GM19395 (cell line): ENCODE results near the gene PSG2.
"Not testable (repeated sequence)": the region's sequence is repeated elsewhere in the genome, so short reads cannot be mapped to it uniquely, and the experiment has no call there.

ENCODE experiments used
- ATAC-seq: cut with Tn5 transposase; IDR thresholded peaks from one replicate; pipeline ENCODE4 v1.9.1; 2021; ENCODE audit warnings: mild to moderate bottlenecking, moderate library complexity; ENCODE audit not compliant: unreplicated experiment

The PSG2 gene

DNA sequence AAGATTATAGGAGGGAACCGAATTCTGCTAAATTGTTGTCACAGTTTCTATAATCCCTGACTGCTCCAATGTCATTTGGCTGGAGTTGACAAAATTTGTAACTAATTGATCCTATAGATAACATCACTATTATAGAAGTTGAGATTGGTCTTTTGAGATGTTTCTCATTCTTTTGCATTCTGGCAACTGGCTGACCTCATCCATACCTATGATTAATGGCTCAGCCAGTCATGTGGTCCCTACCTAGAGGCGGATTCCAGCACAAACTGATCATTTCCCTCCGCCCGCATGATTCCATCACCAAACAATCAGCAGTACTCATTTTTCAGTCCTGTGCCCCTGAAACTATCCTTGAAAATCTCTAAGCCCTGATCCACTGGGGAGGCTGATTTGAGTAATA, 4.2 kb downstream of the PSG2 start:
- no peak for ATAC-seq

DNA sequence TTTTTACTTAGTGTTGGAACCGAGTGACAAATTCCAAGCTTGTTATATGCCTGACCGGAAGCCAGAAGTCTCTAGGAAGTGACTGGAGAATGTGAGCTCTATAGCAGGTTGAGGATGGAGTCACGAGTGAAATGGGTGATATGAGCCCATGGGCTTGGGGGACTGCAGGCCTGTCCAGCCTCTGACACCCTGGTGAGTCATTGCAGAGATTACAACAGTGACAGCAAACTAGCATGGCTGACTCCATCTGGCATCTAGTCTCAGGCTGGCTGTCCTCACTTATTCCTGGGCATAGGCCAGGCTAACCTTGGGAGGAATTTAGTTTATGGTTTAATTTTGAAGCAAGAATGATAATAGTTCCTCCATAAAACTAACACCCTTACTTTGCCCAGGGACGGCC, 4.6 kb downstream of the PSG2 start:
- not testable (repeated sequence) for ATAC-seq

DNA sequence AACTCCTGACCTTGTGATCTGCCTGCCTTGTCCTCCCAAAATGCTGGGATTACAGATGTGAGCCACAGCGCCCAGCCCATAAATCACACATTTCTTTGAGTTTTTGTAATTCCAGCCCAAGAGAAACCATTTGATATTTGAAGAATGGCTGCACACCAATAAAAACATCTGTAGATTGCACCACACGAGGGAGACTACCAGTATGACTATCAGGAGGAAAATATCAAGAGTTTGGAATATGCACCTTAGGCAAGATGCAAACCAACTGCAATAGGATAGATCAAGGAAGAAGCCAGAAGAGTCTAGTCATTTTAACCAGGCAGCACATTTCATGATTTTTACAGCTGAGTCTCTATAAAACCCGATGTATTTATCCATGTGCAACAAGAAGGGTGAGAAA, 20.1 kb downstream of the PSG2 start:
- not testable (repeated sequence) for ATAC-seq

DNA sequence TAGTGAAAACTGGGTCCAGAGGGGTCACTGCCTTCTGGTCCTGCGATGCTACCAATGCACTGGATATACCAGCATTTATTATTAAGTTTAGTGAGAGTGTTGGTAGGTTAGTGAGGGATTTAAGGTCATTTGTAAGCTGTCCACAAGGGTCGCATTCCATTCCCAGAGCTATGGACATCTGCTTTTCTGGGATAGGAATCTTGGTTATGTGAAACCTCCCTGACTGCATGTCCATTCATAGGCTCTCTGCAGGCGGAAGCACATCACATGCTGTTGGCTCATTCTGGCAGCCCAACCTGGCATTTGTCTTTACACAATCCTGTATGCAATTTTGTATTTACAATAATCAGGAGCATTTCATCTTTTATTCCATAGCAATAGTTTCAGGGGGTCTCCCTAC, 21.2 kb downstream of the PSG2 start:
- ATAC-seq = not testable (repeated sequence)

DNA sequence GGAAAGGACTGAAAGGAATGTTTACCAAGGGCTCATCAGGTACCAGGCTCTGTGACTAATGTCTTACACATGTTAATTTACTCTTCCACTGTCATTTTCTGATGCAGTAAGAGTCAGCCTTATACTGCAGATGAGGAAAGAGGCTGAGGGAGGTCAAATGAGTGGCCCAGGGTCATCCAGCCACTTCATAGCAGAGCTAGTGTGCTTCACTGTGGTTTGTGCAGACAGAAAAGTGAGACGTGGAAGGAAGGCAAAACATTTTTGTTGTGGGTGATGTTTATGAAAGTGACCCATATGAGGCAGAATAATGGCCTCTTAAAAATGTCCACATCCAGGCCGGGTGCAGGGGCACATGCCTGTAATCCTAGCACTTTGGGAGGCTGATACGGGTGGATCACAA, 22.2 kb downstream of the PSG2 start:
- ATAC-seq = not testable (repeated sequence)

DNA sequence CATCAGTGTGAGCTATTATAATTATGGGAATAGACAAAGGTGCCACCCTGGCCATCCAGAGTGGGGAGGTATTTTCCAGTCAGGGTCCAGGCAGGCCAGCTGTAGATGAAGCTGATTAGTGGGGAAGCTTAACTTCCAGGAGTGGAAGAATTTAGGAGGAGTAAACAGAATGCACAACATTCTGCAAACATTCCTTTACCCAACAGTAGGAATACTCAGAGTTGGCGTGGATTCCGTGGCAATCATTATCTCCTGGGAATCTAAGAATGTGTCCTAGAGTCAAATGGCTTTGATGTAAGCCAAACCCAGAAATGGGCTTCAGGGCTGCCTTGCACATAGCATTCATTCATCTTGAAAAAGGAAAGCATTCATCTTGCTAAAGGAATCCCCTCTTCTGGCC, 23.0 kb downstream of the PSG2 start:
- not testable (repeated sequence) for ATAC-seq

DNA sequence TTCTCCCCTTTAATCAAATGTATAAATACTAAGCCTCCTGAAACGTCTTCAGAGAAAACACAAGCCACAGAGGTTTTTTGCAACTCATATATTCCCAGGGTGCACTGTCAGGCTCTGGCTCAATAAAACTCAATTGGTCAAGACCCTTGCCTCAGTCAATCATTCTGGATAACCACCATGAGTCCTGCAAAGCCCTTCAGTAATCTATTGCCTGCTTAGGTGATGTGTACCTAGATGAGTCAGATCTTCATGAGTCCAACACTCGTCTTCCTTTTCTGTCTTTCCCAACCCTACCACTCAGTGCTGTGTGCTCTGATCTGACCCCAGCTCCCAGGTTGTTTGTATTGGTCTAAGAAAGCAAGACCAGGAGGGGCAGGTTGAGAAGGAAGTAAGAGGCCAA, 24.1 kb downstream of the PSG2 start:
- not testable (repeated sequence) for ATAC-seq

DNA sequence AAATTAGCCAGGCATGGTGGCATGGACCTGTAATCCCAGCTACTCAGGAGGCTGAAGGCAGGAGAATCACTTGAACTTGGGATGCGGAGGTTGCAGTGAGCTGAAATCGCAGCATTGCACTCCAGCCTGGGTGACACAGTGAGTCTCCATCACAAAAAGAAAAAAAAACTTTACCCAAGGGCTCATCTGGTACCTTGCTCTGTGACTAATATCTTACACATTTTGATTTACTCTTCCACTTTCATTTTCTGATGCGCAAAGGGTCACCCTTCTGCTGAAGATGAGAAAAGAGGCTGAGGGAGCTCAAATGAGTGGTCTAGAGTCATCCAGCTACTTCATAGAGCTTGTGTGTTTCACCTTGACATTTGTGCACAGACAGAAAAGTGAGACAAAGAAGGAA, 34.5 kb downstream of the PSG2 start:
- ATAC-seq = not testable (repeated sequence)

DNA sequence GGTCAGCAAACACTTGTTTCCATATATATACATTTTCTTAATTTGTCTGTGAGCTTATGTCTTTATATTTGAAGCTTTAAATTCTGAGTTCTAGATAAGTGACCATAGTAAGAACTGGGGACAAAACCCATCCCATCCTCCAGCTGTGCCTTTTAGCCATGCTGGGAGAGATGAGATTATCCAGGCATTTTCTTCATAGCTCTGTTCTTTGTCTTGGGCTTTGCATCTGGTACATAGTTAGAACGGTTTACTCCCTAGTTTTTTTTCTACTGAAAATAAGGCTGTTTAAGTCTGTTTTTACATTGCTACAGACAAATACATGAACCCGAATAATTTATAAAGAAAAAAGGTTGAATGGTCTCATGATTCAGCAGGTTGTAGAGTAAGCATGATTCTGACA, 35.9 kb downstream of the PSG2 start:
- ATAC-seq = not testable (repeated sequence)

DNA sequence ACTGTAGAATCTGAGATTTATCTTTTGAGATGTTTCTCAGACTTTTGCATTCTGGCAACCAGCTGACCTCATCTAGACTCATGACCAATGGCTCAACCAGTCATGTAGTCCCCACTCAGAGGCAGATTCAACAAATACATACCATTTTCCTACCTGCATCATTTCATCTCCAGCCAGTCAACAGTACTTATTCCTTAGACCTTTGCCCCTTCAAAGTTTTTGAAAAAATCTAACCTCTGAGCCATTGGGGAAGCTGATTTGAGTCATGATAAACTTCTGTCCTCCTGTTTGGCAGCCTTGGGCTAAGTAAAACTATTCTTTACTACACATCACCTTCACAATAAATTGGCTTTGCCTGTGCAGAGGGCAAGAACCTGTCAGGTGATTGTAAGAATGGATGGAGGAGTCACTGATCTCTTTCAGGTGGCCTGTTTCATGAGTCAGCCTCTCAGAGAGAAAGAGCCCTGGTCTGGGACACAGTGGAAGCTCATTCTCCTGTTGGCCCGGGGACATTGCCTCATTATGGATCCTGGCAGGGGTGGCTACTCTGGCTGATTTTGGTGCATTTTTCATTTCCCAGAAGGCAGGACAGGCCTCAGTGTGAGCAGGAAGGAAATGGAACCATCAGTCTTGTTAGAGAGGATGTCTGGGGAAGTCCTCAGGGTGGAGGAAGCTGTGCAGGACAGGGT, 38.9 kb downstream of the PSG2 start:
- not testable (repeated sequence) for ATAC-seq

DNA sequence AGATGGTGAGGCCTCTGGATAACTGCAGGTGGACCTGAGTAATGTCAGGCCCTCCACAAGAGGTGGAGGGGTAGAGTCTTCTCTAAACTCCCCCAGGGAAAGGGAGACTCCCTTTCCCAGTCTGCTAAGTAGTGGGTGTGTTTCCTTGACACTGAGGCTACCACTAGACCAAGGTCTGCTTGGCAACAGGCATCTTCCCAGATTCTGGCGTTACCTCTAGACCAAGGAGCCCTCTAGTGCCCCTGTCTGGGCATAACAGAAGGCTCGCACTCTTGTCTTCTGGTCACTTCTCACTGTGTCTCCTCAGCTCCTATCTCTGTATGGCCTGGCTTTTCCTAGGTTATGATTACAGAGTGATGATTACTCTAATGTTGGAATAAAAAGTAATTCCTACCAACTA, 50.9 kb downstream of the PSG2 start:
- not testable (repeated sequence) for ATAC-seq

DNA sequence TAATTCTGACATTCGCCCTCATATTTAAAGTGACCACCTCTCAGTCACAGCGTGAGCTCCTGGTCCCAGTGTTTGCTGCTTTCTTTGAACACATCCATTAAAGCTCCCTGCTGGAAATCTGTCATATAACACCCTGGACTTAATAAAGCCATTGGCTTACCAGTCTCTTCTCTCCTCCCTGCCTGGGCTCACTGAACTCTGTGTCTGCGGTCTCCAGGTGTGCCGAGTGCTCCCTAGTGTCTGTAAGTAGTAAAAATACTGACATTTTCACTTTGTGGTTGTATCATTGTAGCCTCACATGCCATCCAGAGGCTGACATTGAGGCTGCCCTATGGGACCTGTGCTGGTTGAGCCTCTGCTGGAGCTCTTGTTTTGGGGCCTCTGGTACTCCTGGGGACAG, 53.6 kb downstream of the PSG2 start:
- no peak for ATAC-seq

DNA sequence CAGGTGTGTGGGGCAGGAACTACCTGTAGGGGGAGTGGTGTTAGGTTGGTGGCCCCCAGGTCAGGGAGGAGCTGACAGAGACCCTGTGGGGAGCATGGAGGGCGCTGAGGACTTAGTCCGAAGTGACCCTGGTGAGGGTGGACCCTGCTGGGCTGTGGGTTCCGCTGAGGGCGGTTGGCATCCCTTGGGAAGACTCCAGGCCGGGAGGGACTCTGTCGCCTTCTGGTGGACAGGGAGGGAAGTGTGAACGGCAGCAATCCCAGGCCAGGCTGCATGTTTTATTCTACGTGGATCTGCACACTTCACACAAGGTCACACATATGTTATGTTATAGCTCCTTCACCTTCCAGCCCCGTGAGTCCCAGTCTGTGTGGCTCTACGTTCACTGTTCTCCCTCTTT, 54.5 kb downstream of the PSG2 start:
- ATAC-seq = not testable (repeated sequence)

DNA sequence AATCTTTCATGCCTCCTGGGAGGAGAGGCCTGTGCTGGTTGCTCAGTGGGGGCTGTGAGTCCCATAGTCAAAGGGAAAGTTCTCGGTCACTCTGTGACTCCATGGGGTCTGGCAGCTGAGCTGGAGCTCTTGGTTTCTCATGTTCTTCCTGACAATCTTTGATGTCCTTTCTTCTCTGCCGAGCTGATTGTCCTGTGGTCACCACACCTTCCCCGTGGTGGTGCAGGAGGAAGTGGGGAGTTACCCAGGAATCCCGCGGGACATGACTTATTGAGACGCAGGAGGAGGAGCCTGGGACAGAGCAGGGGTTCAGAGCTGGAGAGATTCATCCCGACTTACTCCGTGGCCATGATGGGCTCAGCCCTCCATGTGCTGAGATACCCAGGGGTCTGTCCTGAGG, 55.4 kb downstream of the PSG2 start:
- ATAC-seq = not testable (repeated sequence)

DNA sequence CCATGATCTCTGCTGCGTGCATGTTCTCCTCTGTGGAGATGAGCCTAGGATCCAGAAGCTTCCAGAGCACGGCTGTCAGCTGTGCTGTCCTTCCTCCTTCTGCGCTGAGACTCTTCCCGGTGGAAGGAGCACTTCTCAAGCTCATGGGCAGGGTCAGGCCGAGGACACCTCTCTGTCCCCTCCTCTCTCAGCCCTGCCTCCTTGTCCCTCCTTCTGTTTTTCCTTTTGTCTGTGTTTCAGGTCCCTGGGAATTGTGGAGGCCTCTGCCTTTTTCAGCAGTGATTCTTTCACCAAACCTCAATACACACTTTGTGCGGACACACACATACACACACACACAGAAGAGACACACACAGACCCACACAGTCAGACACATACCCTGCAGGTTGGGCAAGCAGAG, 56.1 kb downstream of the PSG2 start, which contains the start of gene PSG11:
Gene PSG11 (minus strand): TSS at position 101 of the 400 bp plus-strand sequence. CDS start 97 bp downstream, at position 4.
- not testable (repeated sequence) for ATAC-seq

DNA sequence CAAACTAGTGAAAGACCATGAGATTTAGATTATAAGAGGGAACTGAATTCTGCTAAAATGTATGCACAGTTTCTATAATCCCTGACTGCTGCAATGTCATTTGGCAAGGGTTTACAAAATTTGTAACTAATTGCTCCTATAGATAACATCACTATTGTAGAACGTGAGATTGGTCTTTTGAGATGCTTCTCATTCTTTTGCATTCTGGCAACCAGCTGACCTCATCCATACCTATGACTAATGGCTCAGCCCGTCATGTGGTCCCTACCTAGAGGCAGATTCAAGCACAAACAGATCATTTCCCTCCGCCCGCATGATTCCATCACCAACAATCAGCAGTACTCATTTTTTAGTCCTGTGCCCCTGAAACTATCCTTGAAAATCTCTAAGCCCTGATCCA, 60.4 kb downstream of the PSG2 start:
- not testable (repeated sequence) for ATAC-seq

DNA sequence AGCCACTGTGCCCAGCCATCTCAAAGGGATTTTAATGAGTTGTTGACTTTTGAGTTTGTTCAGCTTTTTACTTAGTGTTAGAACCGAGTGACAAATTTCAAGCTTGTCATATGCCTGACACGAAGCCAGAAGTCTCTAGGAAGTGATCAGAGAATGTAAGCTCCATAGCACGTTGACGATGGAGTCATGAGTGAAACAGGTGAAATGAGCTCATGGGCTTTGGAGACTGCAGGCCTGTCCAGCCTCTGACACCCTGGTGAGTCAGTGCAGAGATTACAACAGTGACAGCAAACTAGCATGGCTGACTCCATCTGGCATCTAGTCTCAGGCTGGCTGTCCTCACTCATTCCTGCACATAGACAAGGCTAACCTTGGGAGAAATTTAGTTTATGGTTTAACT, 60.9 kb downstream of the PSG2 start:
- not testable (repeated sequence) for ATAC-seq

DNA sequence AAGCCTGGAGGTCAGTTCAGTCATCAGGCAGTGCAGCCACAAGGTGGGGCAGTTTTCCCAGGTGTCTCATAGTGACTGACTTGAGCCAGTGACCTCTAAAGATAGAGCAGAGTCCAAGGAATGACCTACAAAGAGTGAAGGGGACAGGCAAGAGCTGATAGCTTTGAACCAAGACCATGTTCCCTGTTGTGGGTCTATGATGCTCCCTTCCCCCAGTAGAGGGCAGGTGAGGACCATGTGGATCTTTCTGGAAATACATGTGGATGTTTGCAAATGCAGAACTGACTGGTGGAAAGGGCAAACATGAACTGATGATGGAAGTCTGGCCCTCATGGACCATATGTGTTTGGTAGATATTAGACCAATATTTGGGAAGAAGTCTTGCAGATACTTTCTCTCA, 62.9 kb downstream of the PSG2 start:
- not testable (repeated sequence) for ATAC-seq
